Measurements from ENCODE around the gene DUSP15. TPM values are rescaled to one million over a fixed set of nuclear protein-coding genes. Genes with fewer than 3 reads are reported as not detected.

Gene DUSP15
- total and polyA plus RNA-seq, 12 donors = 0.90 to 7.2 (median 5.0) TPM

GRCh38 chr20:31910071-31910803 is 39.9 kb upstream of the DUSP15 start:
- H3K36me3 ChIP-seq = no peaks in the 10 kb centered on the region
- H3K27ac ChIP-seq = no peak overlapping the region
- intact Hi-C loops (cut with DNase I) = no loop called here
- H3K4me1 ChIP-seq = no peaks in the 10 kb centered on the region
- no peak overlapping the region for H3K4me3 ChIP-seq
- no peaks in the 10 kb centered on the region for H3K9me3 ChIP-seq
- DNase-seq = no peak
- no peak for TF ChIP-seq CTCF (IDR thresholded peaks at IDR 0.05)
- H3K27me3 ChIP-seq = no peaks in the 10 kb centered on the region
- ATAC-seq = no peak
- 84 to 87% methylated on average over 4 of the region's 4 CpGs for WGBS, 2 donors

- Histone ChIP-seq H3K36me3 (no peaks in the 10 kb centered on the region), H3K27ac (no peak overlapping the region), H3K4me1 (no peaks in the 10 kb centered on the region), H3K9me3 (no peaks in the 10 kb centered on the region), H3K27me3 (no peaks in the 10 kb centered on the region), H3K4me3 (no peak overlapping the region)
- 87 to 92% methylated on average over 17 of the region's 17 CpGs for WGBS, 2 donors
- no peak for TF ChIP-seq CTCF (IDR thresholded peaks at IDR 0.05)
- no peak for DNase-seq
- intact Hi-C loops (cut with DNase I) = no loop called here
- no peak for ATAC-seq
Observed at GRCh38 chr20:31909253-31910070, 39.1 kb upstream of the DUSP15 start.

GRCh38 chr20:31908424-31908823 is 38.1 kb upstream of the DUSP15 start:
- WGBS, 2 donors = 86 to 89% methylated on average over 11 of the region's 11 CpGs

GRCh38 chr20:31908016-31908415 is 37.7 kb upstream of the DUSP15 start:
- no peak overlapping the region for H3K27ac ChIP-seq
- no peaks in the 10 kb centered on the region for H3K9me3 ChIP-seq
- ATAC-seq (no peak), DNase-seq (no peak)
- H3K36me3 ChIP-seq = no peaks in the 10 kb centered on the region
- no peaks in the 10 kb centered on the region for H3K27me3 ChIP-seq
- no peaks in the 10 kb centered on the region for H3K4me1 ChIP-seq
- WGBS, 2 donors = 67 to 69% methylated on average over 5 of the region's 5 CpGs
- no peak overlapping the region for H3K4me3 ChIP-seq
- intact Hi-C loops (cut with DNase I) = no loop called here
- no peak for TF ChIP-seq CTCF (IDR thresholded peaks at IDR 0.05)

More at GRCh38 chr20:31908424-31908823, 38.1 kb upstream of the DUSP15 start:
- ATAC-seq (no peak), DNase-seq (no peak)
- no peaks in the 10 kb centered on the region for H3K36me3 ChIP-seq
- no peaks in the 10 kb centered on the region for H3K9me3 ChIP-seq
- H3K27me3 ChIP-seq = no peaks in the 10 kb centered on the region
- H3K27ac ChIP-seq = no peak overlapping the region
- no peak for TF ChIP-seq CTCF (IDR thresholded peaks at IDR 0.05)
- H3K4me3 ChIP-seq = no peak overlapping the region
- intact Hi-C loops (cut with DNase I) = no loop called here
- H3K4me1 ChIP-seq = no peaks in the 10 kb centered on the region
